Measurements from ENCODE around the gene ANKRD33B. TPM values are rescaled to one million over a fixed set of nuclear protein-coding genes. Genes with fewer than 3 reads are reported as not detected.

ANKRD33B gene
- total RNA-seq, 1 donor from 2014 or later: 4.0 TPM

DNA sequence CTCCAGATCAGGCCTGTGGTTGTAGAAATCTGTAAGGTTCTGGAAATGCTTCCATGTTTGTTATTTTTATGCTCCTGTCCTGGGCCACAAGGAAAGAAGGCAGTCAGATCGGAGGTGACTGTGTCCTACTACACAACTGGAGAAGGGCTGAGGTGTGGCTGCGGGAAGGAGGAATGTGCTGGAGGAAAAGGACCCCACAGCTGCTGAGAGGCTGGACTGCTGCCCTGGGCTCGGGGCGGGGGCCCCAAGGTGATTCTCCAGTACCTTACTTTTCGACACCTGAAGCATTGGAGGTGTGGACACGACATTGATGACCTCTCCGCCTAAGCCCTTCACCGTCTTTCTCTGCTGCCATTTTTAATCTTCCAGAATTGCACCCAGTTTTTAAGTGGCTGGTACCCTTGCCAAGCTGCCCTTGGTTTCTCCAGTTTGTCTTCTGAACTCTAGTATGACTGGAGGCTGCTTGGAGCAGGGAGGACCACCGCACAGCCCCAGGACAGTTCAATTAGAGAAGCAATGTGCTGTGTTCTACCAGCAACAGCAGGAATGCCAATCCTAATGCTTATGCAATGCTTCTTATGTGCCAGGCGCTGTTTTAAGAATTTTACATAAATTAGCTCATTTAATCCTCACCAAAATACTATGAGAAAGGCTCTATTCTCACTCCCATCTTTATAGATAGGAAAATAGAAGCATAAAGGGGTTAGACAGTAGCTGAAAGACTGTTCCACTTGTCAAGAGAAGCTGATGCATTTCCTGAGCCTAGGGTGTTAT is 13.5 kb upstream of the ANKRD33B start:
- H3K27me3 Mint-ChIP-seq (ENCODE audit: low read depth): peaks cover 5% of the 10 kb centered on the region
- no peaks in the 10 kb centered on the region for H3K9me3 Mint-ChIP-seq (ENCODE audit: low read depth)
- DNase-seq (ENCODE audit: low spot score): peak; percentile 49
- no peak overlapping the region for H3K4me3 Mint-ChIP-seq (ENCODE audit: unreplicated experiment)
- H3K27ac Mint-ChIP-seq (ENCODE audit: unreplicated experiment): peak overlapping the region; percentile 94
- no peaks in the 10 kb centered on the region for H3K36me3 Mint-ChIP-seq (ENCODE audit: low read depth)
- TF ChIP-seq, protein P1, sequence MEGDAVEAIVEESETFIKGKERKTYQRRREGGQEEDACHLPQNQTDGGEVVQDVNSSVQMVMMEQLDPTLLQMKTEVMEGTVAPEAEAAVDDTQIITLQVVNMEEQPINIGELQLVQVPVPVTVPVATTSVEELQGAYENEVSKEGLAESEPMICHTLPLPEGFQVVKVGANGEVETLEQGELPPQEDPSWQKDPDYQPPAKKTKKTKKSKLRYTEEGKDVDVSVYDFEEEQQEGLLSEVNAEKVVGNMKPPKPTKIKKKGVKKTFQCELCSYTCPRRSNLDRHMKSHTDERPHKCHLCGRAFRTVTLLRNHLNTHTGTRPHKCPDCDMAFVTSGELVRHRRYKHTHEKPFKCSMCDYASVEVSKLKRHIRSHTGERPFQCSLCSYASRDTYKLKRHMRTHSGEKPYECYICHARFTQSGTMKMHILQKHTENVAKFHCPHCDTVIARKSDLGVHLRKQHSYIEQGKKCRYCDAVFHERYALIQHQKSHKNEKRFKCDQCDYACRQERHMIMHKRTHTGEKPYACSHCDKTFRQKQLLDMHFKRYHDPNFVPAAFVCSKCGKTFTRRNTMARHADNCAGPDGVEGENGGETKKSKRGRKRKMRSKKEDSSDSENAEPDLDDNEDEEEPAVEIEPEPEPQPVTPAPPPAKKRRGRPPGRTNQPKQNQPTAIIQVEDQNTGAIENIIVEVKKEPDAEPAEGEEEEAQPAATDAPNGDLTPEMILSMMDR (IDR thresholded peaks at IDR 0.05): no peak
- H3K4me1 Mint-ChIP-seq (ENCODE audit: low read depth): peaks cover 45% of the 10 kb centered on the region

DNA sequence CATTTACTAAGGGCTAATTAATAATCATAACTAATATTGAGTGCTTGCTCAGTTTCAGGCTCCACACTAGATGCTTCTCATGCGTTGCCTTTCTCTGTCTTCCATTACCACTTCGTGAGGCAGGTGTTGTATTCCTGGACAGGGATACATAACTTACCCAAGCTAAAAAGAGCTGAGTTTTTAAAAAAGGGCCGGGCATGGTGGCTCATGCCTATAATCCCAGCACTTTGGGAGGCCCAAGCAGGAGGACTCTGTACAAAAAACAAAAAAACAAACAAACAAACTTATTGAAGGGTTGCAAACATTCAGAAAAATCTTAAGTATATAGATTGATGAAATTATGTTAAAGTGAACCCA is 12.1 kb upstream of the ANKRD33B start:
- Mint-ChIP-seq H3K9me3 (ENCODE audit: low read depth) (no peaks in the 10 kb centered on the region), H3K4me1 (ENCODE audit: low read depth) (peaks cover 58% of the 10 kb centered on the region), H3K4me3 (ENCODE audit: unreplicated experiment) (peak overlapping the region; percentile 33), H3K27me3 (ENCODE audit: low read depth) (peaks cover 2% of the 10 kb centered on the region), H3K27ac (ENCODE audit: unreplicated experiment) (peak overlapping the region; percentile 94), H3K36me3 (ENCODE audit: low read depth) (no peaks in the 10 kb centered on the region)
- TF ChIP-seq, protein P1 (IDR thresholded peaks at IDR 0.05): no peak
- DNase-seq (ENCODE audit: low spot score): no peak

DNA sequence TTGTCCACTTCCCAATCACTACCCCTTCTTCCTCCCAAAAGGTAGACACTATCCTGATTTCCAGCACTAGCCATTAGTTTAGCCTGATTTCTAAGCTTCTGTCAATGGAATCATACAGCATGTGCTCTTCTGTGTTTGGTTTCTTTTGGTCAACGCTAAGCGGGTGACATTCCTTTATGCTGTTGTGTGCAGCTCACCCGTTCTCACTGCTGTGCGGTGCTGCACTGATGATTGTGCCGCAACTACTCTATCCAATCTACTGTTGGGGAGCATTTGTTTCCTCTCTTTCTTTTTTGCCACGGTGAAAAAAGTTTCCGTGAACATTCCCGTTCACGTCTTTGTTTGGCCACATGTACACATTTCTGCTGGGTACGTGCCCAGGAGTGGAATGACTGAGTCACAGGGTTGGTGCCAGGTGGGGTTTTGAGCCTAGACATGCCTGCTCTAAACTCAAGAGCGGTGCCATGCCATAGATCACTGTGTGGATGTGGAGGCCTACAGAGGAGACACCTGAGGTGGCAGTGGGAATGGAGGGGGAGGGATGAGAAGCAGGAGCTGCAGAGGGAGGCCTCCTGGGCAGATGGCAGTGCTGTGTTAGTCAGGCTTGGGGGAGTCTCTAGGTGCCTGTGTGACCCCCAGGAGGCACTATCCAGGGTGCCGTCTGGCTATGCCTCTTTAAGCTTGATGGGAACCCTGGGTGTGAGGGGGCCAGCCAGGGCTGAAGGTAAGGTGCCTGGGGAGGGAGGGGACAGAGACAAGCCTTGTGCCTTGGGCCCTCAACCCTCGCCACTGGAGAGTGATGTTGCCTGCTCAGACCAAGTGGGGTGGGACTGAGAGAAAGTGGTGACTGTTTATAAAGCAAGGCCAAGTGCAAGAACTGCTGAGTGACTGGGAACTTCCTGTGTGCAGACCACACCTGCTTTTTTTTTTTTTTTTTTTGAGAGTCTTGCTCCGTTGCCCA is 11.4 kb upstream of the ANKRD33B start:
- Mint-ChIP-seq H3K27ac (ENCODE audit: unreplicated experiment) (peak overlapping the region; percentile 94), H3K4me3 (ENCODE audit: unreplicated experiment) (no peak overlapping the region), H3K9me3 (ENCODE audit: low read depth) (no peaks in the 10 kb centered on the region), H3K4me1 (ENCODE audit: low read depth) (peaks cover 65% of the 10 kb centered on the region), H3K36me3 (ENCODE audit: low read depth) (no peaks in the 10 kb centered on the region), H3K27me3 (ENCODE audit: low read depth) (peaks cover 2% of the 10 kb centered on the region)
- no peak for DNase-seq (ENCODE audit: low spot score)
- TF ChIP-seq, protein P1 (IDR thresholded peaks at IDR 0.05): no peak

DNA sequence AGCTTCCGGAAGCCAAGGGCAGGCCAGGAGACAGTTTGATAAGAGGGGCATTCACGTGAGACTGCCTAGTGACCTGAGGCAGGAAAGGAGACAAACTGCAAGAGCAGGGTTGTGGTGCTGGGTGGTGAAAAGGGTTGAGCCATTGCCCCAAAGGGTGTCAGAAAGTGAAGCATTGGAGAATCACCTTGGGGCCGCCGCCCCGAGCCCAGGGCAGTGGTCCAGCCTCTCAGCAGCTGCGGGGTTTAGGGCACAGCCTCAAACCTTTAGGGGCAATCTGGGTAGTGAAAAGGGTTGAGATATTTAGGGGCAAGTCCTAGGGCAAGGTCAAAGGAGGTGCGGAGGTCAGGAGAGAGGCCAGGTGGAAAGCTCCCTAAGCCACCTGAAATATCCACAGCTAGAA is 10.4 kb upstream of the ANKRD33B start:
- peaks cover 72% of the 10 kb centered on the region for H3K4me1 Mint-ChIP-seq (ENCODE audit: low read depth)
- no peaks in the 10 kb centered on the region for H3K9me3 Mint-ChIP-seq (ENCODE audit: low read depth)
- TF ChIP-seq, protein P1 (IDR thresholded peaks at IDR 0.05): no peak
- H3K27me3 Mint-ChIP-seq (ENCODE audit: low read depth): no peaks in the 10 kb centered on the region
- no peak overlapping the region for H3K27ac Mint-ChIP-seq (ENCODE audit: unreplicated experiment)
- no peak overlapping the region for H3K4me3 Mint-ChIP-seq (ENCODE audit: unreplicated experiment)
- no peaks in the 10 kb centered on the region for H3K36me3 Mint-ChIP-seq (ENCODE audit: low read depth)
- peak; percentile 52 for DNase-seq (ENCODE audit: low spot score)

DNA sequence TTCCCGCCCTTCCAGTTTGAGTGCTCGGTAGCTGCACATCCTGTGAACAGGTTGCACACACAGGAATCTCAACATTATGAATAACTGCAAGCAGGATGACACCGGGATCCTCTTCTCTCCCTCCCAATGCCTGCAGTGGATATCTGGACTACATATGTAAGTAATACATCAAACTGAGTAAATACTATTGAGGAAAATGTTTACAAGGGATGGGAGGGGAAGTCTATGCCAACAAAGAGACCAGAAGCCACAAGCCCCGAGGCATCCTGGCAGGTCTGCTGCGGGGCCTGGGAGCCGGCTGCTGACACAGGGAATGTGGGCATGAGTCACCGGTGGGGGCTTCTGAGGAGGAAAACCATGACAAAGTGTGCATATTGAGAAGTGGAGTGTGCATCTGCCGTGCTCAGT is 8.6 kb upstream of the ANKRD33B start:
- Mint-ChIP-seq H3K4me3 (ENCODE audit: unreplicated experiment) (no peak overlapping the region), H3K9me3 (ENCODE audit: low read depth) (no peaks in the 10 kb centered on the region), H3K27ac (ENCODE audit: unreplicated experiment) (peak overlapping the region; percentile 81), H3K4me1 (ENCODE audit: low read depth) (peaks cover 69% of the 10 kb centered on the region), H3K27me3 (ENCODE audit: low read depth) (no peaks in the 10 kb centered on the region), H3K36me3 (ENCODE audit: low read depth) (no peaks in the 10 kb centered on the region)
- DNase-seq (ENCODE audit: low spot score): peak; percentile 81
- TF ChIP-seq, protein P1 (IDR thresholded peaks at IDR 0.05): no peak

Measured in chondrocyte (in vitro differentiated cells).